ENCODE results near the gene THBS1. TPM values are rescaled to one million over a fixed set of nuclear protein-coding genes. Genes with fewer than 3 reads are reported as not detected.
A peak's percentile ranks its signal among the peaks of the same experiment; 100 is the strongest.

THBS1 gene
- total and polyA plus RNA-seq, 2 donors from 2014 or later = 26.4 to 377 TPM

DNA sequence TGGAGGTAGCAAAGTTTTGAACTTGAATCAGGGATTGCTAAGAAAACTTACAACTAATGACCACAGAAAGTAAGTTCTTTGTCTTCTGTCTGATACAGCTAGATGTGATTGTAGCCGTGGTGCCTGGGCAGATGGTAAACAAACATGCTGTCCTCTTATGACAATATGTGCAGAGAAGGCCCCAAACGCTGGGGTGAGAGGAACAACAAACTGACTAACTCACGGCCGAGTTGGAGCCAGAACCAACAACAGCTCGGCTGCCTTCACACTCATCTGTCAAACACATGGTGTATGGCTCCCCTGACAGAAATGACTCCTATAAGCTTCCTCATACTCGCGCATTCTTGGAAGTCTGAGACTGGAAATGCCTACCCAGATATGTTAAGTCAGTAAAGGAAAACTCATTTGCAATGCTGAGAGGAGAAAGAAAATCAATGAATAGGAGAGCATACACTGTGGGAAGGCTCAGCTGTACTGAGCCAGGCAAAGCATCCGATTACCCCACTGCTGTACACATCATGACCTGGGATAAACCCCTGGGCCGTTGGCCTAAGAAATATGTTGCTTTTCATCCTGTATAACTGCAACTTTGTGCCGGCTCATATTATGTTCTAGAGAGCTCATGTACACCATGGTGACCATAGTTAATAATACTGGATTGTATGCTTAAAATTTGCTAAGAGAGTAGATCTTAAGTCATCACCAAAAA, 5.7 kb downstream of the THBS1 start:
- FAIRE-seq = no peak
- peak overlapping the region; percentile 4 to 6 for H3K27ac ChIP-seq (ENCODE audit: low read depth in 2 of 2, low read length in 2 of 2)

DNA sequence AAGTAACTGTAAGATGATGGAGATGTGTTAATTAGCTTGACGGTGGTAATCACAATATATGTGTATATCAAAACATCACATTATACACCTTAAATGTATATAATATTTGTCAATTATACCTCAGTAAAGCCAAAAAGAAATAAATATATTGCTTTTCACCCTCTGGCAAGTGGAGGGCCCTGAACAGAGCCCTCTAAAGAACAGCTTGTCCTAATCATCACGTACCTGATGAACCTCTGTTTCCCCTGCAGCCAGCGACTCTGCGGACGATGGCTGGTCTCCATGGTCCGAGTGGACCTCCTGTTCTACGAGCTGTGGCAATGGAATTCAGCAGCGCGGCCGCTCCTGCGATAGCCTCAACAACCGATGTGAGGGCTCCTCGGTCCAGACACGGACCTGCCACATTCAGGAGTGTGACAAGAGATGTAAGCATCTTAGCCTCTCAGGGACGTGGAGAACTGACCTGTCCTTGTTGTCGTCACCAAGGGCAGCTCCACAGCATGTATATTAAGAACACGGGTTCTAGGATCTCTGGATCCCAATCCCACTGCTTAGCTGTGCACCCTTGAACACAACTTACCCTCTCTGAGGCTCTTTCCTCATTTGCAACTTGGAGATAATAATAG, 6.3 kb downstream of the THBS1 start:
- no peaks in the 10 kb centered on the region for H3K27me3 ChIP-seq (ENCODE audit: control insufficient read depth, insufficient read depth, low read length)
- no peak for TF ChIP-seq CTCF (IDR thresholded peaks at IDR 0.05; ENCODE audit: borderline replicate concordance, extremely low read depth, insufficient read depth)
- H3K36me3 ChIP-seq (ENCODE audit: control insufficient read depth in 2 of 3, insufficient read depth in 3 of 3, low read length in 3 of 3) = peaks cover 42 to 99% (median 60%) of the 10 kb centered on the region in 3 donors
- H3K27ac ChIP-seq (ENCODE audit: low read depth in 2 of 2, low read length in 2 of 2) = peak overlapping the region in 1 of 2 donors; percentile 6
- peak in 1 of 5 donors; percentile 74 for DNase-seq
- H3K9ac ChIP-seq (ENCODE audit: low read length in 3 of 3) = no peak overlapping the region
- peak overlapping the region in 1 of 3 donors; percentile 21 for H3K4me3 ChIP-seq (ENCODE audit: low read length in 3 of 3)
- intact Hi-C loops (cut with DNase I) = loop anchor here (10.0 kb wide), 1 partner anchor 882 kb away; no protein-coding TSS in a partner anchor
- no peak for FAIRE-seq
- H3K9me3 ChIP-seq (ENCODE audit: control insufficient read depth in 2 of 3, insufficient read depth in 1 of 3, low read length in 3 of 3) = no peaks in the 10 kb centered on the region
- H3K4me1 ChIP-seq (ENCODE audit: control insufficient read depth in 2 of 3, insufficient read depth in 2 of 3, low read depth in 1 of 3, low read length in 3 of 3) = peaks cover 4 to 53% (median 50%) of the 10 kb centered on the region in 3 donors

More for the DNA sequence above, 5.7 kb downstream of the THBS1 start:
- no peak for DNase-seq
- Histone ChIP-seq H3K36me3 (ENCODE audit: control insufficient read depth in 2 of 3, insufficient read depth in 3 of 3, low read length in 3 of 3) (peaks cover 42 to 98% (median 56%) of the 10 kb centered on the region in 3 donors), H3K4me1 (ENCODE audit: control insufficient read depth in 2 of 3, insufficient read depth in 2 of 3, low read depth in 1 of 3, low read length in 3 of 3) (peaks cover 4 to 55% (median 53%) of the 10 kb centered on the region in 3 donors), H3K9me3 (ENCODE audit: control insufficient read depth in 2 of 3, insufficient read depth in 1 of 3, low read length in 3 of 3) (no peaks in the 10 kb centered on the region), H3K27me3 (ENCODE audit: control insufficient read depth, insufficient read depth, low read length) (no peaks in the 10 kb centered on the region), H3K4me3 (ENCODE audit: low read length in 3 of 3) (no peak overlapping the region), H3K9ac (ENCODE audit: low read length in 3 of 3) (peak overlapping the region in 1 of 3 donors; percentile 17)
- intact Hi-C loops (cut with DNase I) = loop anchor here (10.0 kb wide), 1 partner anchor 882 kb away; no protein-coding TSS in a partner anchor
- TF ChIP-seq CTCF (IDR thresholded peaks at IDR 0.05; ENCODE audit: borderline replicate concordance, extremely low read depth, insufficient read depth) = no peak

- Histone ChIP-seq H3K27me3 (ENCODE audit: control insufficient read depth, insufficient read depth, low read length) (no peaks in the 10 kb centered on the region), H3K27ac (ENCODE audit: low read depth in 2 of 2, low read length in 2 of 2) (peak overlapping the region; percentile 15 to 61), H3K4me3 (ENCODE audit: low read length in 3 of 3) (peak overlapping the region in 1 of 3 donors; percentile 21), H3K9me3 (ENCODE audit: control insufficient read depth in 2 of 3, insufficient read depth in 1 of 3, low read length in 3 of 3) (no peaks in the 10 kb centered on the region), H3K9ac (ENCODE audit: low read length in 3 of 3) (peak overlapping the region in 1 of 3 donors; percentile 36), H3K4me1 (ENCODE audit: control insufficient read depth in 2 of 3, insufficient read depth in 2 of 3, low read depth in 1 of 3, low read length in 3 of 3) (peaks cover 4 to 53% (median 45%) of the 10 kb centered on the region in 3 donors), H3K36me3 (ENCODE audit: control insufficient read depth in 2 of 3, insufficient read depth in 3 of 3, low read length in 3 of 3) (peaks cover 48 to 98% (median 62%) of the 10 kb centered on the region in 3 donors)
- TF ChIP-seq CTCF (IDR thresholded peaks at IDR 0.05; ENCODE audit: borderline replicate concordance, extremely low read depth, insufficient read depth) = no peak
- DNase-seq (peak in 1 of 5 donors; percentile 58), FAIRE-seq (no peak)
- intact Hi-C loops (cut with DNase I) = loop anchor here (10.0 kb wide), 1 partner anchor 883 kb away; no protein-coding TSS in a partner anchor
Measured at GRCh38 chr15:39587731-39588530, 7.1 kb downstream of the THBS1 start.

Data from kidney (tissue), 14 donors.